Measurements from ENCODE around the gene WWTR1. TPM values are rescaled to one million over a fixed set of nuclear protein-coding genes. Genes with fewer than 3 reads are reported as not detected.

WWTR1 gene
- total and polyA plus RNA-seq, 3 donors from 2014 or later: 19.4 to 47.0 (median 46.5) TPM

DNA sequence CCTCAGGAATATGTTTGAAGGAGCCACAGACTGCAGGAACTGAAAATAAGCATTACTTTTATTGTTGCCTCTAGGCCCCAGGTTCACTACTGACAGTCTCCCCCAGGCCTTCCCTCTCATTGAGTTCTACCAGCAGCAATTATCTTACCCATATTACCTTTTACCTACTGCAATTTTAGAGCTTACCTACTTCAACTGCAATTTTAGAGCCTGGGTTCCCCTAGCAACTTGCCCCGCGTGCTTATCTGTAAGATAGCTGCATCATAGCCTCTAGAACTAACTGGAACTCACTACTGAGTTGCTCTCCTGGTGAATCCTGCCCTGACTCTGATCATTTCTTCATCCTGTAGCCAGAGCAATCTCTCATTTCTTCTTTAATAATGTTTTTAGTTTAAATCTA is 29.2 kb upstream of the WWTR1 start:
- Histone ChIP-seq H3K27me3 (no peaks in the 10 kb centered on the region), H3K4me1 (no peaks in the 10 kb centered on the region), H3K9me3 (no peaks in the 10 kb centered on the region), H3K27ac (no peak overlapping the region), H3K36me3 (ENCODE audit: low read depth, missing control alignments) (no peaks in the 10 kb centered on the region), H3K4me3 (no peak overlapping the region)
- WGBS, 2 donors: 89 to 98% methylated on average over 2 of the region's 2 CpGs
- no peak for DNase-seq
- intact Hi-C loops (cut with DNase I; ENCODE audit: low total_unique reads): no loop called here
- TF ChIP-seq POLR2A (IDR thresholded peaks at IDR 0.05): no peak
- TF ChIP-seq, protein P1, sequence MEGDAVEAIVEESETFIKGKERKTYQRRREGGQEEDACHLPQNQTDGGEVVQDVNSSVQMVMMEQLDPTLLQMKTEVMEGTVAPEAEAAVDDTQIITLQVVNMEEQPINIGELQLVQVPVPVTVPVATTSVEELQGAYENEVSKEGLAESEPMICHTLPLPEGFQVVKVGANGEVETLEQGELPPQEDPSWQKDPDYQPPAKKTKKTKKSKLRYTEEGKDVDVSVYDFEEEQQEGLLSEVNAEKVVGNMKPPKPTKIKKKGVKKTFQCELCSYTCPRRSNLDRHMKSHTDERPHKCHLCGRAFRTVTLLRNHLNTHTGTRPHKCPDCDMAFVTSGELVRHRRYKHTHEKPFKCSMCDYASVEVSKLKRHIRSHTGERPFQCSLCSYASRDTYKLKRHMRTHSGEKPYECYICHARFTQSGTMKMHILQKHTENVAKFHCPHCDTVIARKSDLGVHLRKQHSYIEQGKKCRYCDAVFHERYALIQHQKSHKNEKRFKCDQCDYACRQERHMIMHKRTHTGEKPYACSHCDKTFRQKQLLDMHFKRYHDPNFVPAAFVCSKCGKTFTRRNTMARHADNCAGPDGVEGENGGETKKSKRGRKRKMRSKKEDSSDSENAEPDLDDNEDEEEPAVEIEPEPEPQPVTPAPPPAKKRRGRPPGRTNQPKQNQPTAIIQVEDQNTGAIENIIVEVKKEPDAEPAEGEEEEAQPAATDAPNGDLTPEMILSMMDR (IDR thresholded peaks at IDR 0.05): no peak

- 95 to 96% methylated on average over 7 of the region's 7 CpGs for WGBS, 2 donors
- intact Hi-C loops (cut with DNase I; ENCODE audit: low total_unique reads): no loop called here
- Histone ChIP-seq H3K27me3 (no peaks in the 10 kb centered on the region), H3K36me3 (ENCODE audit: low read depth, missing control alignments) (no peaks in the 10 kb centered on the region), H3K4me1 (no peaks in the 10 kb centered on the region), H3K27ac (no peak overlapping the region), H3K9me3 (no peaks in the 10 kb centered on the region), H3K4me3 (no peak overlapping the region)
- no peak for DNase-seq
- no peak for TF ChIP-seq POLR2A (IDR thresholded peaks at IDR 0.05)
- TF ChIP-seq, protein P1 (IDR thresholded peaks at IDR 0.05): no peak
Observed at GRCh38 chr3:149678351-149678950, 20.6 kb upstream of the WWTR1 start.

DNA sequence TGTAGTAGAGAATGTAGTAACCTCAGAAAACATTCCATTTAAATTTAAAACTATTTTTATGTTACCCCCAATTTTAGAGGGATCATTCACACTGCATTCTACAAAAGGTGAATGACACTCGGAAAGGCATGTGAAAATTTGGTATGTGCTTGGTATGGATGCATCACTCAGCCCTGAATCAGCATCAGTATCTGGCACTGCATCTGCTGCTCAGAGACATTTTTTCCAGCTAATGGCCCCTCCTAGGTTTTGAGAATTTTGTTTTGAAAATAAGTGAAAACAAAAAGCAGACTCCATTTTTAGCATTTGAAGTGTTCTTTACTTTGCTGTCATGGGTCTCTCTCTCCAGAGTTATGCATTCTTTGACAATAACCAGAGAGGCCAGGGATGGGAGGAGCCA is 15.6 kb upstream of the WWTR1 start:
- no peaks in the 10 kb centered on the region for H3K36me3 ChIP-seq (ENCODE audit: low read depth, missing control alignments)
- no peak overlapping the region for H3K27ac ChIP-seq
- H3K27me3 ChIP-seq: no peaks in the 10 kb centered on the region
- H3K9me3 ChIP-seq: no peaks in the 10 kb centered on the region
- TF ChIP-seq, protein P1 (IDR thresholded peaks at IDR 0.05): no peak
- no peak for TF ChIP-seq POLR2A (IDR thresholded peaks at IDR 0.05)
- H3K4me1 ChIP-seq: no peaks in the 10 kb centered on the region
- H3K4me3 ChIP-seq: no peak overlapping the region
- 94 to 97% methylated on average over 1 of the region's 1 CpG for WGBS, 2 donors
- intact Hi-C loops (cut with DNase I; ENCODE audit: low total_unique reads): no loop called here
- DNase-seq: no peak

- no peak overlapping the region for H3K27ac ChIP-seq
- 34 to 40% methylated on average over 10 of the region's 10 CpGs for WGBS, 2 donors
Observed at GRCh38 chr3:149670742-149671492, 13.1 kb upstream of the WWTR1 start.

More at GRCh38 chr3:149670742-149671492, 13.1 kb upstream of the WWTR1 start:
- no peak for TF ChIP-seq POLR2A (IDR thresholded peaks at IDR 0.05)
- TF ChIP-seq, protein P1 (IDR thresholded peaks at IDR 0.05): no peak
- intact Hi-C loops (cut with DNase I; ENCODE audit: low total_unique reads): no loop called here
- H3K9me3 ChIP-seq: no peaks in the 10 kb centered on the region
- H3K27me3 ChIP-seq: no peaks in the 10 kb centered on the region
- no peak for DNase-seq
- H3K4me3 ChIP-seq: no peak overlapping the region
- H3K36me3 ChIP-seq (ENCODE audit: low read depth, missing control alignments): no peaks in the 10 kb centered on the region
- no peaks in the 10 kb centered on the region for H3K4me1 ChIP-seq

Data from testis (tissue), 3 donors.